HCT116 (cell line): Measurements from ENCODE around the gene APBB2. TPM values are rescaled to one million over a fixed set of nuclear protein-coding genes. Genes with fewer than 3 reads are reported as not detected.

Experiments used
- ATAC-seq: fragments of 200-7000 bp; cut with Tn5 transposase; 2 replicates; pipeline ENCODE4 v1.9.1; 2020; ENCODE audit warnings: mild to moderate bottlenecking, moderate library complexity
- BruUV-seq: library from RNA; stranded (reverse); fragments of 400-500 nt; replicated peaks from 2 replicates; lab custom pipeline; 2021; lab: Mats Ljungman, UMichigan
- CTCF ChIA-PET: fragments of 300-600 bp; sonication (Branson Sonifier 250); formaldehyde crosslinking; loops from one replicate; lab custom pipeline; 2021; ENCODE audit warnings: antibody characterized with exemption; lab: Charles Lee
- POLR2A ChIA-PET: fragments of 300-600, 350-600 bp; sonication (Branson Sonifier 250); formaldehyde crosslinking; loops from one replicate; lab custom pipeline; 2021; ENCODE audit warnings: antibody characterized with exemption; lab: Charles Lee
- RAD21 ChIA-PET, 2 experiments: fragments of 300-600 bp; sonication (Branson Sonifier 250); formaldehyde crosslinking; loops; one replicate each; lab custom pipeline; 2023; ENCODE audit warnings: low total read pairs in 2 of 2; ENCODE audit not compliant: uncharacterized antibody in 2 of 2, unreplicated experiment in 2 of 2, low non-redundant PET in 1 of 2; lab: Charles Lee
- DNase-seq: peaks from one replicate; pipeline ENCODE4 v3.0.0-alpha.2; 2010; ENCODE audit warnings: low read depth, low spot score
- H2AFZ ChIP-seq: fragments of 200-600 bp; shearing (Covaris generic), sonication (generic); 2 replicates; pipeline ENCODE4 v1.6.1; 2017; ENCODE audit warnings: low read depth, mixed run types, mixed read lengths, antibody characterized with exemption, low read length; ENCODE audit not compliant: poor library complexity, severe bottlenecking
- H3K27ac ChIP-seq: 2 replicates; pipeline ENCODE4 v1.5.1; 2012; ENCODE audit warnings: low read depth, low read length
- H3K27me3 ChIP-seq: fragments of 200-600 bp; sonication (generic); 2 replicates; pipeline ENCODE4 v1.6.1; 2016; ENCODE audit warnings: mixed run types, low read length, mixed read lengths; ENCODE audit not compliant: insufficient read depth
- H3K36me3 ChIP-seq, 2 experiments: fragments of 200-500 bp in 1 of 2; fragments of 200-600 bp in 1 of 2; sonication (Bioruptor generic) in 1 of 2; sonication (generic) in 1 of 2; 2 replicates each; pipeline versions ENCODE4 v1.5.1 to v1.6.1; 2014 to 2016; ENCODE audit warnings: low read length in 2 of 2, inconsistent platforms in 1 of 2, mixed read lengths in 1 of 2, mixed run types in 1 of 2; ENCODE audit not compliant: insufficient read depth in 2 of 2, control insufficient read depth in 1 of 2
- H3K4me1 ChIP-seq, 2 experiments: fragments of 200-600 bp in 1 of 2; sonication (generic) in 1 of 2; 2 replicates each; pipeline versions ENCODE4 v1.5.1 to v1.6.1; 2012 to 2017; ENCODE audit warnings: low read length in 2 of 2, inconsistent platforms in 1 of 2, mild to moderate bottlenecking in 1 of 2, mixed read lengths in 1 of 2, mixed run types in 1 of 2, moderate library complexity in 1 of 2; ENCODE audit not compliant: insufficient read depth in 2 of 2, control insufficient read depth in 1 of 2
- H3K4me2 ChIP-seq: fragments of 200-600 bp; sonication (generic); 2 replicates; pipeline ENCODE4 v1.6.1; 2017; ENCODE audit warnings: mixed run types, low read length, mixed read lengths
- H3K4me3 ChIP-seq, 2 experiments: fragments of 200-600 bp in 1 of 2; sonication (generic) in 1 of 2; replicated peaks in 1 of 2; 2 replicates each; pipeline ENCODE4 v1.5.1; 2011 to 2016; ENCODE audit warnings: low read length in 2 of 2, control low read depth in 1 of 2, low read depth in 1 of 2, mild to moderate bottlenecking in 1 of 2, mixed read lengths in 1 of 2, mixed run types in 1 of 2
- H3K79me2 ChIP-seq: fragments of 200-600 bp; sonication (generic); 2 replicates; pipeline ENCODE4 v1.6.1; 2017; ENCODE audit warnings: mild to moderate bottlenecking, mixed run types, low read length, moderate library complexity, mixed read lengths; ENCODE audit not compliant: insufficient read depth
- H3K9ac ChIP-seq: fragments of 200-600 bp; sonication (generic); 2 replicates; pipeline ENCODE4 v1.6.1; 2016; ENCODE audit warnings: low read length, mixed read lengths
- H3K9me2 ChIP-seq: fragments of 200-600 bp; sonication (generic), shearing (Covaris generic); 2 replicates; pipeline ENCODE4 v1.6.1; 2017; ENCODE audit warnings: mixed run types, mild to moderate bottlenecking, moderate library complexity; ENCODE audit not compliant: insufficient read depth
- H3K9me3 ChIP-seq, 2 experiments: fragments of 200-500 bp in 1 of 2; fragments of 200-600 bp in 1 of 2; sonication (Bioruptor generic) in 1 of 2; sonication (generic) in 1 of 2; 2 replicates each; pipeline ENCODE4 v1.6.1; 2014 to 2017; ENCODE audit warnings: low read length in 2 of 2, mixed read lengths in 2 of 2, inconsistent platforms in 1 of 2, low read depth in 1 of 2, mild to moderate bottlenecking in 1 of 2, mixed run types in 1 of 2, moderate library complexity in 1 of 2; ENCODE audit not compliant: control insufficient read depth in 1 of 2, insufficient read depth in 1 of 2
- H4K20me1 ChIP-seq: fragments of 200-600 bp; sonication (generic), shearing (Covaris generic); 2 replicates; pipeline ENCODE4 v1.6.1; 2017; ENCODE audit warnings: mixed run types, mild to moderate bottlenecking, moderate library complexity; ENCODE audit not compliant: insufficient read depth
- ATF3 ChIP-seq: IDR thresholded peaks from 2 replicates; pipeline ENCODE4 v1.6.1; 2012
- CBX3 ChIP-seq: IDR thresholded peaks from 2 replicates; pipeline ENCODE4 v1.6.1; 2012; ENCODE audit warnings: low read depth
- CEBPB ChIP-seq: IDR thresholded peaks from 2 replicates; pipeline ENCODE4 v1.6.1; 2012; ENCODE audit warnings: low read depth
- CTCF ChIP-seq, 3 experiments: fragments of 200-600 bp in 1 of 3; sonication (generic) in 1 of 3; IDR thresholded peaks in 2 of 3; conservative IDR thresholded peaks in 1 of 3; 2 replicates each; pipeline ENCODE4 v1.5.1; 2012 to 2017; ENCODE audit warnings: low read depth in 2 of 3, low read length in 2 of 3, antibody characterized with exemption in 1 of 3, borderline replicate concordance in 1 of 3, control low read depth in 1 of 3, mild to moderate bottlenecking in 1 of 3, mixed read lengths in 1 of 3, mixed run types in 1 of 3, moderate library complexity in 1 of 3; ENCODE audit not compliant: insufficient read depth in 1 of 3
- EZH2 ChIP-seq: fragments of 200-600 bp; sonication (generic); IDR thresholded peaks from 2 replicates; pipeline ENCODE4 v1.6.1; 2017; ENCODE audit warnings: antibody characterized with exemption, mixed run types
- EZH2phosphoT487 ChIP-seq: fragments of 200-600 bp; IDR thresholded peaks from 2 replicates; pipeline ENCODE4 v1.6.1; 2018; ENCODE audit warnings: antibody characterized with exemption, borderline replicate concordance
- FOSL1 ChIP-seq: IDR thresholded peaks from 2 replicates; pipeline ENCODE4 v1.6.1; 2012; ENCODE audit warnings: low read depth
- MAX ChIP-seq: IDR thresholded peaks from 2 replicates; pipeline ENCODE4 v1.6.1; 2012
- POLR2AphosphoS5 ChIP-seq: IDR thresholded peaks from 2 replicates; pipeline ENCODE4 v1.6.1; 2011; ENCODE audit warnings: mild to moderate bottlenecking, low read depth, low read length, moderate library complexity
- RAD21 ChIP-seq: IDR thresholded peaks from 2 replicates; pipeline ENCODE4 v1.6.1; 2012; ENCODE audit warnings: low read depth, mild to moderate bottlenecking
- REST ChIP-seq: IDR thresholded peaks from 2 replicates; pipeline ENCODE4 v1.6.1; 2012; ENCODE audit warnings: low read depth
- SIN3A ChIP-seq: IDR thresholded peaks from 2 replicates; pipeline ENCODE4 v1.6.1; 2012; ENCODE audit warnings: low read depth
- SP1 ChIP-seq: IDR thresholded peaks from 2 replicates; pipeline ENCODE4 v1.6.1; 2012; ENCODE audit warnings: low read depth
- TCF7L2 ChIP-seq: IDR thresholded peaks from 2 replicates; pipeline ENCODE4 v1.7.0; 2011; ENCODE audit warnings: borderline replicate concordance, inconsistent platforms; ENCODE audit not compliant: insufficient read depth, insufficient read length; ENCODE audit errors: extremely low read depth
- YY1 ChIP-seq: IDR thresholded peaks from 2 replicates; pipeline ENCODE4 v1.6.1; 2011; ENCODE audit warnings: low read length, low read depth, moderate library complexity, mild to moderate bottlenecking; ENCODE audit not compliant: insufficient replicate concordance; ENCODE audit errors: extremely low read depth
- ZNF274 ChIP-seq: fragments of 200-500 bp; sonication (Bioruptor generic); IDR thresholded peaks from 2 replicates; pipeline ENCODE4 v1.6.1; 2014; ENCODE audit warnings: mild to moderate bottlenecking, low read depth, low read length, inconsistent platforms
- intact Hi-C: fragments of 100-400 bp; cut with micrococcal nuclease; formaldehyde crosslinking; loops from 2 replicates; pipeline ENCODE4 v1.10.0; 2022
- total RNA-seq: library from RNA; stranded (reverse); gene quantifications from one replicate; pipeline ENCODE4 v1.2.1, GENCODE V29; 2021; ENCODE audit not compliant: unreplicated experiment

Gene APBB2
- total RNA-seq, 1 experiment from 2014 or later, result 72.5 TPM

GRCh38 chr4:41260116-41260733 lies 45.9 kb upstream of the APBB2 start:
- no peaks in the 10 kb centered on the region for H3K36me3 ChIP-seq
- H3K4me3 ChIP-seq, result no peak overlapping the region
- H3K27me3 ChIP-seq, result no peaks in the 10 kb centered on the region
- DNase-seq, result no peak
- H3K9me3 ChIP-seq, result no peaks in the 10 kb centered on the region
- no peak overlapping the region for H3K27ac ChIP-seq
- H3K4me1 ChIP-seq, result peaks cover 0 to 8% of the 10 kb centered on the region in 2 experiments; a peak in 2 of 4 replicates
- TF ChIP-seq SP1 (no peak), SIN3A (no peak), TCF7L2 (no peak), REST (no peak), CTCF (IDR thresholded peaks at IDR 0.05 in 2 of 3, conservative IDR thresholded peaks at IDR 0.05 in 1 of 3; ENCODE audit: borderline replicate concordance in 1 of 3, insufficient read depth in 1 of 3, low read depth in 2 of 3, low read length in 2 of 3) (no peak), POLR2AphosphoS5 (no peak), MAX (no peak), ZNF274 (no peak), FOSL1 (no peak), CBX3 (no peak), CEBPB (no peak), ATF3 (no peak), EZH2 (no peak), EZH2phosphoT487 (no peak), RAD21 (no peak), YY1 (no peak)
- RAD21 ChIA-PET, result no interaction called here
- intact Hi-C loops, result no loop called here
- CTCF ChIA-PET, result interaction anchor here (3.1 kb wide), 1 partner anchor 402 kb away, joined by 24 read pairs; no protein-coding TSS in a partner anchor
- POLR2A ChIA-PET, result no interaction called here
- no TSS peak for BruUV-seq
- no peak overlapping the region for H3K9ac ChIP-seq
- no peaks in the 10 kb centered on the region for H3K79me2 ChIP-seq
- no peak for ATAC-seq
- no peak overlapping the region for H2AFZ ChIP-seq
- no peaks in the 10 kb centered on the region for H3K9me2 ChIP-seq
- H3K4me2 ChIP-seq, result no peak overlapping the region
- H4K20me1 ChIP-seq, result no peaks in the 10 kb centered on the region
